ENCODE results near the gene ZNF184. TPM values are rescaled to one million over a fixed set of nuclear protein-coding genes. Genes with fewer than 3 reads are reported as not detected.

The ZNF184 gene
- 8.2 and 9.1 TPM in 2 replicates for total RNA-seq

GRCh38 chr6:27472617-27473400 is at the start of gene ZNF184:
TSS of gene ZNF184 (minus strand) at chr6:27473105. CDS start at chr6:27472294, 811 bp downstream.

Small RNA genes within 50 kb of the gene (small RNA-seq; reads per million reads assigned to genes)
- gene AL021918.1 (not detected), gene AL021918.2 (not detected), gene MCFD2P1 (not detected)

Other genes starting within 250 kb of the ZNF184 start
- gene PRSS16, start 225.4 kb downstream of the ZNF184 start, total RNA-seq = not detected in 2 replicates
- not detected in 2 replicates for gene POM121L2, start 160.8 kb downstream of the ZNF184 start, total RNA-seq
- under 0.01 and 1.6 TPM in 2 replicates for gene ZNF391, start 84.3 kb downstream of the ZNF184 start, total RNA-seq